Measurements from ENCODE around the gene AP4M1. TPM values are rescaled to one million over a fixed set of nuclear protein-coding genes. Genes with fewer than 3 reads are reported as not detected.

The AP4M1 gene
- total RNA-seq, 2 experiments from 2014 or later, result 25.0 to 33.8 TPM

GRCh38 chr7:100091411-100092181 lies 9.8 kb upstream of the AP4M1 start:
- peaks cover 11% of the 10 kb centered on the region; the same call in 1 of the 2 replicates for H3K79me2 ChIP-seq (ENCODE audit: insufficient read depth, low read depth, low read length)
- ChIA-PET POLR2A (interaction anchor here (2.1 kb wide), 1 partner anchor 11 kb away, joined by 13 read pairs; the partner anchor contains the start of gene AP4M1), CTCF (ENCODE audit: unreplicated experiment) (no interaction called here)
- no peak overlapping the region for H3K4me3 ChIP-seq (ENCODE audit: low read depth, low read length, poor library complexity, severe bottlenecking)
- peak; percentile 36 for DNase-seq (ENCODE audit: low spot score)
- 0 out of 2 replicates have a peak, but pooled peaks cover 5% of the 10 kb centered on the region for H4K20me1 ChIP-seq (ENCODE audit: insufficient read depth, low read length)
- BruUV-seq (replicated peaks), result TSS peak; percentile 88
- peaks cover 24% of the 10 kb centered on the region for H3K4me1 ChIP-seq (ENCODE audit: insufficient read depth, low read length, poor library complexity, severe bottlenecking)
- H3K4me2 ChIP-seq (ENCODE audit: low read length), result no peak overlapping the region
- no peak for TF ChIP-seq EZH2phosphoT487 (IDR thresholded peaks at IDR 0.05; ENCODE audit: borderline replicate concordance, low read depth, low read length)
- TF ChIP-seq CTCF (conservative IDR thresholded peaks at IDR 0.05; ENCODE audit: low read length), result 0 out of 2 replicates have a peak, but pooled peaks have one; percentile 45
- no peak overlapping the region for H3K27ac ChIP-seq (ENCODE audit: low read depth, low read length, poor library complexity, severe bottlenecking)
- intact Hi-C loops (cut with micrococcal nuclease; ENCODE audit: unreplicated experiment), result no loop called here
- no peaks in the 10 kb centered on the region for H3K9me3 ChIP-seq (ENCODE audit: low read length)
- H3K9me2 ChIP-seq (ENCODE audit: insufficient read depth, low read length), result no peaks in the 10 kb centered on the region
- H2AFZ ChIP-seq (ENCODE audit: low read length), result no peak overlapping the region
- peaks cover 64% of the 10 kb centered on the region for H3K36me3 ChIP-seq (ENCODE audit: insufficient read depth, low read length)

GRCh38 chr7:100093054-100093453 lies 8.4 kb upstream of the AP4M1 start:
- peaks cover 21% of the 10 kb centered on the region for H3K4me1 ChIP-seq (ENCODE audit: insufficient read depth, low read length, poor library complexity, severe bottlenecking)
- no peak overlapping the region for H3K4me2 ChIP-seq (ENCODE audit: low read length)
- ChIA-PET CTCF (ENCODE audit: unreplicated experiment) (no interaction called here), POLR2A (no interaction called here)
- BruUV-seq (replicated peaks), result TSS peak; percentile 69
- no peak overlapping the region for H3K27ac ChIP-seq (ENCODE audit: low read depth, low read length, poor library complexity, severe bottlenecking)
- H3K4me3 ChIP-seq (ENCODE audit: low read depth, low read length, poor library complexity, severe bottlenecking), result no peak overlapping the region
- intact Hi-C loops (cut with micrococcal nuclease; ENCODE audit: unreplicated experiment), result no loop called here
- H2AFZ ChIP-seq (ENCODE audit: low read length), result no peak overlapping the region
- no peak for DNase-seq (ENCODE audit: low spot score)
- TF ChIP-seq EZH2phosphoT487 (IDR thresholded peaks at IDR 0.05; ENCODE audit: borderline replicate concordance, low read depth, low read length) (no peak), CTCF (conservative IDR thresholded peaks at IDR 0.05; ENCODE audit: low read length) (no peak)
- peaks cover 19% of the 10 kb centered on the region; the same call in 1 of the 2 replicates for H3K79me2 ChIP-seq (ENCODE audit: insufficient read depth, low read depth, low read length)
- H4K20me1 ChIP-seq (ENCODE audit: insufficient read depth, low read length), result peaks cover 14% of the 10 kb centered on the region
- no peaks in the 10 kb centered on the region for H3K9me2 ChIP-seq (ENCODE audit: insufficient read depth, low read length)
- no peaks in the 10 kb centered on the region for H3K9me3 ChIP-seq (ENCODE audit: low read length)
- peaks cover 79% of the 10 kb centered on the region for H3K36me3 ChIP-seq (ENCODE audit: insufficient read depth, low read length)

- TF ChIP-seq EZH2phosphoT487 (IDR thresholded peaks at IDR 0.05; ENCODE audit: borderline replicate concordance, low read depth, low read length) (no peak), CTCF (conservative IDR thresholded peaks at IDR 0.05; ENCODE audit: low read length) (no peak)
- ChIA-PET CTCF (ENCODE audit: unreplicated experiment) (no interaction called here), POLR2A (no interaction called here)
- no peak for DNase-seq (ENCODE audit: low spot score)
- H3K4me1 ChIP-seq (ENCODE audit: insufficient read depth, low read length, poor library complexity, severe bottlenecking), result peaks cover 16% of the 10 kb centered on the region
- peaks cover 83% of the 10 kb centered on the region for H3K36me3 ChIP-seq (ENCODE audit: insufficient read depth, low read length)
- no peak overlapping the region for H3K27ac ChIP-seq (ENCODE audit: low read depth, low read length, poor library complexity, severe bottlenecking)
- H3K4me2 ChIP-seq (ENCODE audit: low read length), result no peak overlapping the region
- H3K9me3 ChIP-seq (ENCODE audit: low read length), result no peaks in the 10 kb centered on the region
- intact Hi-C loops (cut with micrococcal nuclease; ENCODE audit: unreplicated experiment), result no loop called here
- peaks cover 21% of the 10 kb centered on the region for H3K79me2 ChIP-seq (ENCODE audit: insufficient read depth, low read depth, low read length)
- no TSS peak for BruUV-seq (replicated peaks)
- no peak overlapping the region for H3K4me3 ChIP-seq (ENCODE audit: low read depth, low read length, poor library complexity, severe bottlenecking)
- no peaks in the 10 kb centered on the region for H3K9me2 ChIP-seq (ENCODE audit: insufficient read depth, low read length)
- H2AFZ ChIP-seq (ENCODE audit: low read length), result no peak overlapping the region
- H4K20me1 ChIP-seq (ENCODE audit: insufficient read depth, low read length), result peaks cover 19% of the 10 kb centered on the region
These were observed 7.9 kb upstream of the AP4M1 start for GRCh38 chr7:100093498-100093897.

Measured in OCI-LY7 (cell line).